Measurements from ENCODE around the gene PPP1R12C. TPM values are rescaled to one million over a fixed set of nuclear protein-coding genes. Genes with fewer than 3 reads are reported as not detected.

PPP1R12C gene
- total RNA-seq, 1 experiment from 2014 or later, result 22.2 TPM

DNA sequence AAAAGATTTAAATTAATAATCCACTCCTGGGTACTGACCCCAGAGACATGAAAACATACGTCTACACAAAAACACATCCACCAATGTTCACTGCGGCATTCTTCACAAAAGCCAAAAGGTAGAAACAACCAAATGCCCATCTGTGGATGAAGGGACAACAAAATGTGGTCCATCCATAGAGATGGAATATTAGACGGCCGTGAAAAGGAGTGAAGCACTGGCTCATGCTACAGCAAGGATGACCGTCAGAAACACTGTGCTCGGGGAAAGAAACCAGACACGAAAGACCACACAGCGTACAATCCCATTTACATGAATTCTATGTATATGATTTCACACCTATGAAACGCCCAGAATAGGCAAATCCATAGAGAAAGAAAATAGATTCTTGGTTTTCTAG, 60.6 kb downstream of the PPP1R12C start:
- DNase-seq (ENCODE audit: extremely low read depth, low read depth), result no peak

DNA sequence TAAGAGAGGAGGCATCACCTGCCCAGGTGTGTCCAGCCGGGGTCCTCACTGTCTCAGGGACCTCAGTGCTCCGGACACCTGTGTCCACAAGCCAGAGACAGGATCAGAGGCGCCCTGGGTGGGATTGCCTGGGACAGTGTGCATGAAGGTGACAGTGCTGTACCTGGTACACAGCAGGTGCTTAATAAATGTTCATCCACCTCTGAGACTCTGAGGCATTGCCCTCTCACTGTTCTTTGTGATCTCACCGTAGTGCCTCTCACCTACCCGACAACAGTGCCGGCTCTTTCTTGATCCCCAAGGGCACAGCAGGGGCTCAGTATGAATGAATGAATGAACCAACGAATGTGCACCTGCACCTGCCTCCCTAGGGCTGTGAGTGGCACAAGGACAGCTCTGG, 63.7 kb downstream of the PPP1R12C start:
- no peak for DNase-seq (ENCODE audit: extremely low read depth, low read depth)

DNA sequence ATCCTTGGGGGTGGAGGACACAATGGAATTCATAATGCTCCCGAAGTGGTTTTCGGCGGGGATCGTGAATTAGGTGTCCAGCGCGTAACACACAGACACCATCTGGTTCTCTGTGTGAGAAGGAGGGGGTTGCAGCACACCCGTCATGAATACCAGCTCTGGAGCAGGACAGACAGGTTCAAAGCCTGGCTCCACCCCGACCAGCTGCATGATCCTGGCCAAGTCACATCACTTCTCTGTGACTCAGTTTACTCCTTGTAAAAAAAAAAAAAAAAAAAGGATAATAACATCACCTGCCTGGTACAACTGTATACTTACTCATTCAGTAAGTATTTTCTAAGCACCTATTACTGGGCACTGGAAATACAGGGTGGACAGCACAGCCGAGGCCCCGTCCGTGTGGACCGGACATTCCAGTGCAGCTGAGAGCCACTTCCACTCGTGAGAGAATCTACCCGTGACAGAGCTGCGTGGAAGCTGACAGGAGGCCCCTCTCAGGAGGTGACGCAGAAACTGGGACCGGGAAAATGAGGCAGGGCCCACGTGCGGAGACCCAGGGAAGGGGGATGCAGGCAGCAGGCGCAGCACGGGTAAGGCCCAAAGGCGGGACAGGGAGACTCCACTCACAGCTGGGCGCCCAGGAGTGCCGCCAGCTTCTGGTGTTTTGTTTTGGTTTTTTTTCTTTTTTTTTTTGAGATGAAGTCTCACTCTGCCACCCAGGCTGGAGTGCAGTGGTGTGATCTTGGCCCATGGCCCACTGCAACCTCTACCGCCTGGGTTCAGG, 66.5 kb downstream of the PPP1R12C start:
- DNase-seq (ENCODE audit: extremely low read depth, low read depth), result no peak

DNA sequence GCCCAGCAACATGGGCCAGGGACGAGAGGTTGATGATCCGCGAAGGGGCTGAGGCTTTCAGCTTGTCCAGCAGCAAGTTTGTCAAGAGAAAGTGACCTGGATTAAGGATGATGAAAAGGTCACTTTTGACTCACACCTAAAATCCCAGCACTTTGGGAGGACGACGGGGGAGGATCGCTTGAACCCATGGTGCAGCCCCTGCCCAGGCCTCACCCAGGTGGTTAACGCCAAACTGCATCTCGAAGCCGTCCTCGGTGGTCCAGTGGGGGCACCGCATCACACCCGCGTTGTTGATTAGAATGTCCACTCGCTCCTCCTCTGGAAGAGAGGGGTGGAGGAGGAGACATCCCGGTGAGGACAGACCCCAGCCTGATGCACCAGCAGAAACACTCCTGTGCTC, 69.0 kb downstream of the PPP1R12C start:
- no peak for DNase-seq (ENCODE audit: extremely low read depth, low read depth)

DNA sequence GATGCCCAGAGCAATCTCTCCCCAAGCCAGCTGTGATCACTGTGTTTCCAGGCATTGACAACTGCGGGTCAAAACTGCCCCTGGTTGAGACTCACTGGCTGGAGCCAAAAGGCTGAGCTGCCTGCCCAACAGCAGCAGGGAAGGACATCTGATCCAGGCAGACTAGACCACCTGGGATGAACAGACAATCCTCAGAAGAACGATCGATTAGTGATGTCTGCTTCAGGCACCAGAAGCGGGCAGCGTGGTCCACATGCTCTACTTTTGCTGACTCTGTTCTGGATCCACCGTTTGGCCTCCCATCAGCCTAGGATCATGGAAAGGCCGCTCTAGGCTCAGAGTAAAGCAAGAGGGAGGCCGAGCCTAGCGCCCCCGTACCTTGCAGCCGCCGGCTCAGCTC, 69.5 kb downstream of the PPP1R12C start:
- no peak for DNase-seq (ENCODE audit: extremely low read depth, low read depth)

DNA sequence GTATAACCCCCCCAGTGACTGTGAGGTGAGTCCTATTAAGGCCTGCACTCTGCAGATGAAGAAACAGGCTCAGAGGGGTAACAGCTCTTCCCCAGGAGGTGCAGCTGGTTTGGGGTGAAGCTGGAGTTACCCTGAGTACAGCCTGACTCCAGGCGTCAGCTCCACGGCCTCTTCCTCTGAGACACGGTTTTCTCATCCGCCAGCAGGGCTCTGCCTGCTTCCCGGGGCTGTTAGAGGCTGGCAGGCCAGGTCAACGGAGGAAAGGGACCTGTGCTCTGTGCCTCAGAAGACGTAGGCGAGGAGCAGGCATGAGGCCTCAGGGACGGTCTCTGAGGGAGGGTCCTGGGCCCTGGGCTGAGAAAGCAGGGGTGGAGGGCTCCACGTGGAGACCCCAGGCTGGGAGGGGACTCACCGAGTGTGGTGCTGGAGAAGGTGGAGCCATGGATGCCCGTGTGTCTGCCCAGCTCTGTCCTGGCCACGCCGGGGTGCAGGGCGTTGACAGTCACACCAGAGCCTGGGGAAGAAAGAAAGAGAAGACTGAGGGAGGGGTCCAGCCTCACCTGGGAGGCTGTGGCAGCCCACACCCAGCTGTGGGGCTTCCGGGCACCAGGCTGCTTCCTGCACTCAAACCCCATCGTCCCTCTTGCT, 70.3 kb downstream of the PPP1R12C start:
- DNase-seq (ENCODE audit: extremely low read depth, low read depth), result no peak

DNA sequence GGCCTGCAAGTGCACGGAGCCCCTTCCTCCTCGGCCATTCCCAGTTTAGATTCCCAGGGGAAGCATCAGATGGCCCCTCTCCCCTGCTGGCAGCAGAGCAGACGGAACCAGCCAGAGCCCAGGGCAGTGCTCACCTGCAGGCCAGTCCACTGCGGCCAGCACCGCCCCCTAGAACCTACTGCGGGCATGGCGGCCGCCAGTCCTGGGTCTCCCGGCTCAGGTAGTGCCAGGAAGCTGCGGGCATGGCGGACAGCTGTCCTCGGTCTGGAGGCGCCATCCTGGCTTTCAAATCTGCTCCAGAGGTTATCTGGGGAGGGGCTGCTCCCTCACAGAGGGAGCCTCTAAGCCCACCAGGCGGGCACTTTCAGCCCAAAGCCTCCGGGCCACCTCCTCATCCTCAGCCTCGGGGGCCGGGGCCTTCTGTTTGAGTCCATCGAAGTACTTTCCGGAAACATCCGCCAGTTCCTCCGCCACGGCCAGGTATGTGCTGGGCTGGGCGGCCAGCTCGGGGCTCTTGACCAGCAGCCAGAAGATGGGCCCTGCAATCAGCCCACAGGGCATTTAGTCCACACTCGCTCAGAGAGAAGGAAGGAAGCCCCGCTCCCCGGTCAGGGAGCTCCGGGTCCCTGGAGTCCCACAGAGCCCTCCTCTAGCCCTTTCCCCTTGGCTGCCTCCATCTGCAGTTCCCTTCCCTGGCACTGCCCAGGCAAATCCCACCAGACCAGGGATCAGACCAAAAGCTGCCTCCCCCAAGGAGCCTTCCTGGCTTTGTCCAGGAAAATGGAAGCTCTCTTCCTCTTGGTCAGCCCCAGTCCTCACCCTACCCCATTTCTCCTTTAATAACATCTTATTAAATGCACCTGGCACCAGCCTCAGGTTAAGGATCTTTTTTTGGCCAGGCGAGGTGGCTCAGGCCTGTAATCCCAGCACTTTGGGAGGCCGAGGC, 72.4 kb downstream of the PPP1R12C start:
- DNase-seq (ENCODE audit: extremely low read depth, low read depth), result no peak

DNA sequence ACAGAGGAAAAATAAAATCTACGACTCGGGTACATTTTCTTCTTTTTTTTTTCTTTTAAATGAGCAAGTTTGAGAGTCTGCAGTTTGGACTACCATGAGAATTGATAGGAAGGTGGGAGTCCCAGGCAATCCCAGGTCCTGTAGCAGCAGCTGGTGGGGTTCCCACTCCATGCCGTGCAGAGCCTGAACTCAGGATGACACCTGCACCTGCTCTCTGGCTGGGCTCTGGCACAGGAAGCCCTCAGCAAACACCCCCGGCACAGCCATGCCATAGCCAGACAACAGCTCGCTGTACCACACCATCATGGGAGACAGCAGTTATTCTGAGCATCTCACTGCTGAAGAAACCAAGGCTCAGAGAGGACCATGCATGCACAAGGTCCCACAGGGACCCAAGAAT, 73.2 kb downstream of the PPP1R12C start:
- DNase-seq (ENCODE audit: extremely low read depth, low read depth), result no peak

DNA sequence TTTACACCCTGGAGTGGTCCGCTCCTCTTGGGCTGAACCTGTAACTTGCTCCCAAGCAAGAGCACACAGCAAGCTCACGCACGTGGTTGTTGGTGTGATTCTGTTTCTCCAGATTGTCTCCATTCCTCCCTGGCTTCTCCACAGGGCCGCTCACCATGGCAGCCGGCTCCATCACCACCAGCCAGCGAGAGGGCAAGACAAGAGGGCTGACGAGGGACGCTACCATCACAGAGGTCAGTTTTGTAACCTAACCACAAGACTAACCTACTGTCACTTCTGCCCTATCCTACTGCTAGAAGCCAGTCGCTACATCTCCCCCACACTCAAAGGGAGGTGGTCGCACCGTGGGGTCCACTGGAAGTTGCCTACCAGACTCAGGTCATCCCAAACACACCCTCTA, 74.7 kb downstream of the PPP1R12C start:
- DNase-seq (ENCODE audit: extremely low read depth, low read depth), result no peak

DNA sequence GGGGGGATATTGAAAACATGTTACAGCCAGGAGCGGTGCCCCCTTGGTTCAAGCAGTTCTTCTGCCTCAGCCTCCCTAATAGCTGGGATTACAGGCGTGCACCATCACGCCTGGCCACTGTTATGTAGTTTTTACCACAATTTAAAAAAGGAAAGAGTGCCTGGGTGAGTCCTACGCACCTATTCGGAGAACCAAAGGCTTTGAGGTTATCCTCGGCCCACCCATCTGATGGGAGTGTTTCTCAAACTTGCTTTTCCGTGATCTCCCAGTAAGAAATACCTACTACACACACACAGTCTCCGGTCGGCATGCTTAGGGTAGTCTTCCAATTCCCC, 75.1 kb downstream of the PPP1R12C start:
- DNase-seq (ENCODE audit: extremely low read depth, low read depth), result no peak

DNA sequence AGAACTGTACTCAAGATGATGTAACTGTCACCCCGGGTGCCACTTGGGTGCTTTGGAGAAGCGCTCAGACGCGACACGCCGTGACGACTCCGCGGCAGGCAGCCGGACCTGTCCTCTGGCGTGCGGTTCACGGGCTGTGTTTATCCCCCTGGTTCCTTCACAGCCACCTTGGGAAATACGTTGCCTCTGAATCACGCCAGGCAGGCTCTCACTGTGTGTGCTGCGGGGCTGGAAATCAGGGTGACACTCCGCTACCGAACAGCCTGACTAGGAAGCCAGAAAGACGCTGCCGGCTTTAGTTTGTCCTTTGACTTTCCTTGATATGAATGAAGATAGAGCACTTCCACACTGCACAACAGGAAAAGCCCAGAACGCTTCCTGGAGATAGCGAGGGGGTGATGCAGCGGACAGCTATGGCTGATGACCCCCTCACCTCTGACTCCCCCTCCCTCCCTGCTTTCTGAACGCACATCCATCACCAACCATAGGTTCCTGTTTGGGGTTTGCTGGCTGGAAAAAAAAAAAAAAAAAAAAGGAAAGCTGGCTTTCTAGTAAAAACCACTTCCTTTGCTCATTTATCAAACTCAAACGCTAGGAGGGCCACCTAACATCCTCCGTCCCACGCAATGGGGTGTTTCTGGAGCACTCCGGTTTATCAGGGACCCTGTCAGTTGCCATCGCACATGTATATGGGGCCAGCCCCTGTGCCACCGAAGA, 75.7 kb downstream of the PPP1R12C start:
- no peak for DNase-seq (ENCODE audit: extremely low read depth, low read depth)

DNA sequence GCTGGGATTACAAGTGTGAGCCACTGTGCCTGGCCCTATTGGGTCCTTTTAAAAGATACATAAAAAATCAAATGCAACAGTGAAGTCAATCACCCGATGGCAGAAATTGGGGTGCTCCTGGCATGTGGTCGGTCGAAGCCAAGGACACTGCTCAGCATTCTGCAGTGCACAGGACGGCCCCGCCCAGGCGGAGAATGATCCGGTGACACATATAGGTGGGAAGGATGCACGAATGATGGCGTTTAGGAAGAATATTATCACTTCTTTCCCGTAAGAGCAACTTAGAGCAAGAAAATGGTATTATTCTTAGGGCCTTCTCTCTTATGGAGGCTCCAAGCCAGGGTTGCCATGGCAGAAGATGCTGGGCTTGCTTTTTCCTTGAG, 76.2 kb downstream of the PPP1R12C start:
- DNase-seq (ENCODE audit: extremely low read depth, low read depth), result no peak

Small RNA genes within 50 kb of the gene (small RNA-seq; reads per million reads assigned to genes)
- gene MIR7975 (0 to 16.3 reads per million in 2 experiments), gene RF01210 (0.02 to 0.06 reads per million in 2 experiments)

Other genes starting within 250 kb of the PPP1R12C start
- not detected in 2 replicates for gene FCAR, start 243.4 kb downstream of the PPP1R12C start, total RNA-seq (2014; rRNA removed; shearing (Covaris generic))
- gene NCR1, start 211.5 kb downstream of the PPP1R12C start, total RNA-seq (2014; rRNA removed; shearing (Covaris generic)), result not detected in 2 replicates
- gene NLRP7, start 170.1 kb downstream of the PPP1R12C start, total RNA-seq (2014; rRNA removed; shearing (Covaris generic)), result not detected in 2 replicates
- not detected in 2 replicates for gene NLRP2, start 151.3 kb downstream of the PPP1R12C start, total RNA-seq (2014; rRNA removed; shearing (Covaris generic))
- 0.17 TPM in 1 of 2 replicates, not detected in the other for gene GP6, start 79.4 kb downstream of the PPP1R12C start, total RNA-seq (2014; rRNA removed; shearing (Covaris generic))
- gene RDH13, start 54.5 kb downstream of the PPP1R12C start, total RNA-seq (2014; rRNA removed; shearing (Covaris generic)), result 12.2 and 14.1 TPM in 2 replicates
- 3.9 and 5.4 TPM in 2 replicates for gene EPS8L1, start 41.8 kb downstream of the PPP1R12C start, total RNA-seq (2014; rRNA removed; shearing (Covaris generic))
- 18.6 and 25.1 TPM in 2 replicates for gene TNNT1, start 31.6 kb upstream of the PPP1R12C start, total RNA-seq (2014; rRNA removed; shearing (Covaris generic))
- gene TNNI3, start 40.1 kb upstream of the PPP1R12C start, total RNA-seq (2014; rRNA removed; shearing (Covaris generic)), result 1.2 and 4.5 TPM in 2 replicates
- gene DNAAF3, start 49.0 kb upstream of the PPP1R12C start, total RNA-seq (2014; rRNA removed; shearing (Covaris generic)), result 7.8 and 8.9 TPM in 2 replicates
- 0.20 and 0.30 TPM in 2 replicates for gene SYT5, start 62.7 kb upstream of the PPP1R12C start, total RNA-seq (2014; rRNA removed; shearing (Covaris generic))
- 31.9 and 34.0 TPM in 2 replicates for gene PTPRH, start 91.9 kb upstream of the PPP1R12C start, total RNA-seq (2014; rRNA removed; shearing (Covaris generic))
- 1.8 and 2.3 TPM in 2 replicates for gene TMEM86B, start 111.1 kb upstream of the PPP1R12C start, total RNA-seq (2014; rRNA removed; shearing (Covaris generic))
- 32.6 and 33.6 TPM in 2 replicates for gene PPP6R1, start 141.4 kb upstream of the PPP1R12C start, total RNA-seq (2014; rRNA removed; shearing (Covaris generic))
- 33.4 and 37.1 TPM in 2 replicates for gene HSPBP1, start 162.5 kb upstream of the PPP1R12C start, total RNA-seq (2014; rRNA removed; shearing (Covaris generic))
- gene BRSK1, start 166.4 kb upstream of the PPP1R12C start, total RNA-seq (2014; rRNA removed; shearing (Covaris generic)), result 3.8 and 5.7 TPM in 2 replicates
- gene TMEM150B, start 207.7 kb upstream of the PPP1R12C start, total RNA-seq (2014; rRNA removed; shearing (Covaris generic)), result not detected in 2 replicates
- gene KMT5C, start 222.2 kb upstream of the PPP1R12C start, total RNA-seq (2014; rRNA removed; shearing (Covaris generic)), result 5.1 and 7.9 TPM in 2 replicates
- not detected in 2 replicates for gene COX6B2, start 237.1 kb upstream of the PPP1R12C start, total RNA-seq (2014; rRNA removed; shearing (Covaris generic))
- not detected in 2 replicates for gene GARIN5B, start 245.6 kb upstream of the PPP1R12C start, total RNA-seq (2014; rRNA removed; shearing (Covaris generic))